Stimulated activated naive CD8-positive, alpha-beta T cell treated with anti-CD3 and anti-CD28 coated beads, Interleukin-15, amount 100 ng/mL, for 72 hours (primary cell): ENCODE measurements around the gene ASTL.

Experiments
- ATAC-seq: fragments of 150-1000 bp; cut with Tn5 transposase; 2 replicates; pipeline ENCODE4 v1.10.0; 2021; ENCODE audit warnings: mild to moderate bottlenecking, moderate library complexity
- DNase-seq, 2 donors: peaks; one replicate each; pipeline ENCODE4 v3.0.0; 2021 to 2022
- H3K27ac Mint-ChIP-seq, 2 donors: one replicate each; pipeline ENCODE4 v1.8.0; 2022; ENCODE audit warnings: mild to moderate bottlenecking in 2 of 2, mixed read lengths in 2 of 2, moderate library complexity in 2 of 2
- H3K27me3 Mint-ChIP-seq: one replicate; pipeline ENCODE4 v1.8.0; 2022; ENCODE audit warnings: mixed read lengths
- H3K4me1 Mint-ChIP-seq: one replicate; pipeline ENCODE4 v1.8.0; 2022; ENCODE audit warnings: mild to moderate bottlenecking, mixed read lengths
- H3K4me3 Mint-ChIP-seq, 2 donors: one replicate each; pipeline ENCODE4 v1.8.0; 2022; ENCODE audit warnings: mild to moderate bottlenecking in 2 of 2, mixed read lengths in 2 of 2, moderate library complexity in 1 of 2
- H3K9me3 Mint-ChIP-seq, 2 donors: one replicate each; pipeline ENCODE4 v1.8.0; 2022; ENCODE audit warnings: mixed read lengths in 2 of 2

ASTL gene

DNA sequence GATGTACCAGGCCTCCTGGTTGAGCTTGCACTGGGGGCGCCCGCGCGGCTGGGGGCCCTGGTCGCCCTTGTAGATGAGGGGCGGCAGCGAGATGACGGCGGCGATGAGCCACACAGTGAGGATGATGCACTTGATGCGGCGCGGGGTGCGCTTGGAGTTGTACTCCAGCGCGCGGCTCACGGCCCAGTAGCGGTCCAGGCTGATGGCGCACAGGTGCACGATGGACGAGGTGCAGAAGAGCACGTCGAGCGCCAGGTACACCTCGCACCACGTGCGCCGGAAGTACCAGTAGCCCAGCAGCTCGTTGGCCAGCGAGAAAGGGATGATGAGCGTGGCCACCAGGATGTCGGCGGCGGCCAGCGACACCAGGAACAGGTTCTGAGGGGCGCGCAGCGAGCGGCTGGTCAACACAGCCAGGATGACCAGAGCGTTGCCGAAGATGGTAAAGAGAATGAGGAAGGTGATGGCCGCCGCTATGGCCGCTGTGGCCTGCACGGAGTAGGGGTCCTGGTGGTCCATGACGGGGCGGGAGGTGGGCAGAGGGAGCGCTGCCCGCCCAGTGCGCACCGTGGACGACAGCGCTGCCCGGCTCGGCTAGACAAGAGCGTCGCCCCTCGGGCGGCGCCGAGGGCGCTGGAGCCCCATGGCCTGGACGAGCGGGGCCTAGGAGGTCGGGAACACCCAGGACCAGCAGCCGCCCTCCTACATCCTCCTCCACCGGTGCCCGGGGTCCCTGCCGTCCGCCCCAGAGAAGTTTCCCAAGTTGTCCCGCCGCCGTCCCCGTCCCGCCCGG is 22.5 kb downstream of the ASTL start:
- peak overlapping the region in 1 of 2 donors; percentile 27 for H3K27ac Mint-ChIP-seq
- peaks cover 50% of the 10 kb centered on the region for H3K27me3 Mint-ChIP-seq
- DNase-seq (no peak), ATAC-seq (peak; percentile 3)
- H3K9me3 Mint-ChIP-seq: no peaks in the 10 kb centered on the region
- H3K4me1 Mint-ChIP-seq: peaks cover 38% of the 10 kb centered on the region
- peak overlapping the region; percentile 82 to 90 for H3K4me3 Mint-ChIP-seq

DNA sequence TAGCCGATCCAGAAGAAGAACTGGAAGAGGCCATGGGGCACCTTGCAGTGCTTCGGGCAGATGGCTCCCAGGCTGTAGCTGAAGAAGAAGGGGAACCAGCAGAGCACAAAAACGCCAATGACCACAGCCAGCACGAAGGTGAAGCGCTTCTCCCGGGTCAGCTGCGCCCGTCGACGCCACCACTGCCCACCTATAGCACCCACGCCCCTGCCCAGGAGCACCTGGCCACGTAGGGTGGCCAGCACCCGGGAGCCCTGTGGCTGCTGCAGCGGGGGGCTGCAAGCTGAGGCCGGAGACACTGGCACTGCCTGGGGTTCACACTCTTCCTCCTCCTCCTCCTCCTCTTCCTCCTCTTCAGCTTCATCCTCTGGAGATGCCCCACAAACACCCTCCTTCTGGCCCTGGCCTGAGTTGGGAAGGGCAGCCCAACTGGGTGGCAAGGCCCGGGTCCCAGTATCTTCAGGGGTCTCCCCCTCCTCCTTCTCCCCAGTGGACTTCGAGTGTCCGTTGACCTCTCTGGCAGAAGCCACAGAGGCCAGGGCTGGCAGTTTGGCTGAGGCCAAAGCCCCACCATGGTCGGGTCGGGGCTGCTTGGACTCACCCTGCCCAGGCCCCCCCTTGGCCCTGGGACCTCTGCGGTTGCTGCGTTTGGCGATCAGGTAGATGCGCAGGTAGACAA is 23.3 kb downstream of the ASTL start:
- peak overlapping the region; percentile 82 to 90 for H3K4me3 Mint-ChIP-seq
- no peak for ATAC-seq
- H3K27ac Mint-ChIP-seq: no peak overlapping the region

DNA sequence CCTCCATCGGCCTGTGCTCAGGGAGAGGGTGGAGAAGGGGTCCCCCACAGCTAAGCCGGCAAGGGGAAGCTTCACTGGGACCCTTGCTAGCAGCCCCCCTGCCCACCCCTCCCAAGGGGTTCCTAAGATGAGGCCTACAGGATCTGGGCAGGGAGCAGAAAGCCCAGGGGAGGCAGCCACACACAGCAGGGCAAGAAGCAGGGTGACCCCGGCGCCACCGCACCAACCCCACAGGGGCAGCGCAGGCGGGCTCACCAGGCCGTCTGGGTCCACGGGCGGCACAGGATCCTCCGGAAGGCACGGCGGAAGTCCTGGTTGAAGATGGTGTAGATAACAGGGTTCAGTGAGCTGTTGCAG is 23.8 kb downstream of the ASTL start:
- Mint-ChIP-seq H3K4me1 (peaks cover 25% of the 10 kb centered on the region), H3K4me3 (no peak overlapping the region), H3K9me3 (no peaks in the 10 kb centered on the region), H3K27me3 (peaks cover 37% of the 10 kb centered on the region), H3K27ac (no peak overlapping the region)
- ATAC-seq (no peak), DNase-seq (no peak)

More for the DNA sequence above, 23.3 kb downstream of the ASTL start:
- DNase-seq: no peak
- peaks cover 30% of the 10 kb centered on the region for H3K4me1 Mint-ChIP-seq
- H3K27me3 Mint-ChIP-seq: peaks cover 42% of the 10 kb centered on the region
- no peaks in the 10 kb centered on the region for H3K9me3 Mint-ChIP-seq

DNA sequence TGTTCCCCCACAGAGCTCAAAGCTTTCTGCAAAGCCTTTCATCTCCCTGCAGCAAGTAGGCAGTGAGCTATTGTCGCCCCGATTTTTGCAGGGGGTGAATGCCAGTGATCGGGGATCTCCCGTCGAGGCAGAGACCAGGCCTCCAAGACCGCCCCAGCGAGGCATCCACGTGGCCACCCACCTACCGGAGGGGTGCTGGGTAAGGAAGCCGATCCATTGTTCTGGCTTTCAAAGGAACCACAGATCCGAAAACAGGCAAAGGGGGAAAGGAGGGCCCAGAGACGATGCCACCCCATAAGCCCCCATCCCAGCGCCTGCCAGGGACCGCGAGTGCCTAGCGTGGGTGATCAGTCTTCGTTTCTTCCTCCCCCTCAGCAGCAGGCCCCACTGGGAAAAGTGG is 24.4 kb downstream of the ASTL start:
- Mint-ChIP-seq H3K27ac (no peak overlapping the region), H3K9me3 (no peaks in the 10 kb centered on the region), H3K4me1 (peaks cover 22% of the 10 kb centered on the region), H3K27me3 (peaks cover 32% of the 10 kb centered on the region), H3K4me3 (no peak overlapping the region)
- DNase-seq (no peak), ATAC-seq (no peak)

DNA sequence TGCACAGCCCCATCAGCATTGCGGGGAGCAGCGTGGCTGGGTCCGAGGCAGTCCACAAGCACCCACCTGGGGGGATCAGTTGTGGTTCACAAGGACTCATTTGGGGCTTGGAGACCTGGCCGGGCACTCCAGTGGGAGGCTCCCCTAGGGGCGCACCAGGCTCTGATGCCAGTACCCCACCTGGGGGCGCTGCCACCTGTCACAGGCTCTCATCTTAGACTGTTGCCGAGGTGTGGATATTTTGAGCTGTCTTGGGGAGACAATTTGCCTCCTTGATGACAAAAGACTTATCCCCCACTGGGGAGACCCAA is 25.0 kb downstream of the ASTL start:
- ATAC-seq: no peak
- Mint-ChIP-seq H3K4me3 (no peak overlapping the region), H3K27ac (no peak overlapping the region), H3K9me3 (no peaks in the 10 kb centered on the region), H3K4me1 (peaks cover 22% of the 10 kb centered on the region), H3K27me3 (peaks cover 32% of the 10 kb centered on the region)
- no peak for DNase-seq

DNA sequence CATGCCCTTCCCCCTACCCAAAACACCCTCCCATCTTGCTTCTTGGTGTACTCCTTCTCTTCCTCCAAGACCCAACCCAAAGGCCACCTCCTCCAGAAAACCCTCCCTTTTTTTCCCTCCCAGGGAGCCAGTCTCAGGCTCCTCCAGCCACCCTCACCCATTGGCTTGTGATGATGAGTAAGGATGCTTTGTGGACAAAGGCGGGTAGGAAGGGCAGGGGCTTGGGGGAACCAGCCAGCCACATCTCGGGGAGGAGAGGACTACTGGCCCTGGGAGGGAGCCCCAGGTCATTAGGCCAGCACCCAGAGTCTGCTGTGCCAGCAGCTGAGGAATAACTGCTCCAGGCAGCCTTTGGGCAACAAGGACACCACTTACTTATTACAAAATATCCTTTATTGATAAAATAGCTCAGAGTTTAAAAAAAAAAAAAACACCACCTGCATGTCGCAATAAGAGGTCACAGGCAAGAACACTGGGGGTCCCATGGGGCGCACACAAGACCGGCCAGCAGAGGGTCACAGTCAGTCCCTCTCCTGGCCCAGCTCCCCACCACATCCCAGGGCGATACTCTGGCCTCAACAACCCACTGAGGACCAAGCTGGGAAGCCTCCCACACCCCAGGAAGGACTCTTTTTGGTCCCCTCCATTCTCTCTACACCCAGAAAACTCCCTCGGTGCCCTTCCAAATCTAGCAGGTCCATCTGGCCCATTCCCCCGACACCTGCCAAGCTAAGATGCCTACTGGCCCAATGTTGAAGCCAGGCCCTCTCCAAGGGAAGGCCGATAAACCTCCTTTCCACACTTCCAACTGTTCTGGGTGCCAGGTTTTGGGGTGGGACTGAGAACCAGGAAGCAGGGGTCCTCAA is 25.6 kb downstream of the ASTL start:
- peaks cover 17% of the 10 kb centered on the region for H3K4me1 Mint-ChIP-seq
- no peak for ATAC-seq
- no peak overlapping the region for H3K27ac Mint-ChIP-seq
- H3K27me3 Mint-ChIP-seq: peaks cover 31% of the 10 kb centered on the region
- no peak overlapping the region for H3K4me3 Mint-ChIP-seq
- no peaks in the 10 kb centered on the region for H3K9me3 Mint-ChIP-seq
- DNase-seq: no peak

DNA sequence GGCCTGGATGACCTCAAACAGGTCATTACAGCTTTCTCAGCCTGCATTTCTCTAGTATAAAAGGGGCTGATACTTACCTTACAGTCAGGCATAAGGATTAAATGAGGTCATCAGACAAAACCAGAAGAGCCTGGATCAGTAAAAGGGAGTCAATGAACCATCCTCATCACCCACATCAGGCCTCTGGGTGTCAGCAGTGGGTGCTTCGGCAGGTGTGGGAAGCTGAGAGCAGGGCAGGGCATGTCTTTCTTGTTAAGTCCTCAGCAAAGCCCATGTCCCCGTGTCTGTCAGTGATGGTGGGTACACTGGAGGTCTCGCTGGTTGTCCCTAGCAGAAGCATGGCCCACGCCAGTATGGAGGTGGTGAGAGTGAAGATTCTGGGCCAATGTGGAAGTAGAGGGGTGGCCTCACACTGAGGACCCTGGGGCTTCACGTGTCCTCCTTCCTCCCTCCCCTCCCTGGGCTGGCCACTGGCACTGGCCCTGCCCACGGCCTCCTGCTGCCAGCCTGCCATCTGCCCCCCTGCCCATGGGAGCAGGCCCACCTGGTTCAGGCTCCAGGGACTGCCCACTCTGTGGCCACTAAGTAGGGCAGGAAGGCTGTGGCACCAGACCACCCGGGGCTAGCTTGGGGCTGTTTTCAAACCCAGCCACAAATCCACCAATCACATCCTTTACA is 26.3 kb downstream of the ASTL start:
- ATAC-seq (no peak), DNase-seq (no peak)
- H3K4me3 Mint-ChIP-seq: no peak overlapping the region
- no peaks in the 10 kb centered on the region for H3K9me3 Mint-ChIP-seq
- no peak overlapping the region for H3K27ac Mint-ChIP-seq
- H3K4me1 Mint-ChIP-seq: peaks cover 10% of the 10 kb centered on the region
- peaks cover 26% of the 10 kb centered on the region for H3K27me3 Mint-ChIP-seq

DNA sequence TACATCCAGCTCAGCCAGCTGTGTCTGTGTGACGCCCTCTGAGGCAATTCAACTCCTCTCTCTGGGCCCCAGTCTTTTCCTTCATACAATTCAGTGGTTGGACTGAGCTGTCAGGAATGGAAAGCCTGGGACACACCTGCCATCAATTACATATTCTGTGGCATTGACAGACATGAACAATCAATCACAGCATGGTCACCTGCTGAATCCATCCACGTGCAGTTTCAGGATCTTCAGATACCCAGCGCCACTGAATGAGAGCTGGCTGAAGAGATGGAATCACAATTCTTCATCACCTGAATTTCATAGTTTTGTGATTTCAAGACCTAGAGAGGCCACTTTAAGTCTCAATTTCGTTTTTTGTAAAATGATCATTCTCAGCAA is 27.1 kb downstream of the ASTL start:
- H3K27ac Mint-ChIP-seq: no peak overlapping the region
- ATAC-seq (no peak), DNase-seq (no peak)
- H3K4me1 Mint-ChIP-seq: peaks cover 9% of the 10 kb centered on the region
- H3K27me3 Mint-ChIP-seq: peaks cover 26% of the 10 kb centered on the region
- no peak overlapping the region for H3K4me3 Mint-ChIP-seq
- no peaks in the 10 kb centered on the region for H3K9me3 Mint-ChIP-seq

DNA sequence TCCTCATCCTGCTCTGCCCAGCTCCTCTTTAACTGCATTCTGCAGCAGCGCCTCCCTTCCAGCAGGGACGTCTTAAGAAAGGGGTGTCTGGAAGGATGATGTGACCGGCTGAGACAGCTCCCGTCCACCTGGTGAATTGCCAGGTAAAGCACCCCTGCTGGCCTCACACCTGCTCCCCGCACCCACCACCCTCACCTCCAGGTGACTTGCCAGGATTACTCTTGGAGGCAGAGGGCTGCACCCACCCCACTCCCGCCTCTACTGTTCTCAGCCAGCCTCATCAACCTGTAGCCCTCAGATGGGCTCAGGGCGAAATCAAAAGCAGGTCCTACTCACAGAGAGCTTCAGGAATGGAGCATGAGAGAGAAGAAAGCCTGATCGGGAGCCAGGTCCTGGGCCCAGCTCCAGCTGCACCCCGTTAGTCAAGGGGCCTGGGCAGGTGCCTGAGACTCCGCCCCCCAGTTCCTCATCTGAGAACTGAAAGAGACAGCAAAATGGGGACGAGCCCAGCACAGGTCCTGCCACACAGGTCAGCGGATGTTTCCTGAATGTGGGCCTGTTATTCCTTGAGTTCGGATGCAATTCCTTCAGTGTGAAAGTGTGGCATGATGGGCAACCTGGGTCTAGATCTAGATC is 27.6 kb downstream of the ASTL start:
- Mint-ChIP-seq H3K4me1 (peaks cover 4% of the 10 kb centered on the region), H3K27me3 (peaks cover 21% of the 10 kb centered on the region), H3K27ac (no peak overlapping the region), H3K9me3 (peaks cover 0 to 4% of the 10 kb centered on the region in 2 donors), H3K4me3 (no peak overlapping the region)
- DNase-seq: no peak
- no peak for ATAC-seq

DNA sequence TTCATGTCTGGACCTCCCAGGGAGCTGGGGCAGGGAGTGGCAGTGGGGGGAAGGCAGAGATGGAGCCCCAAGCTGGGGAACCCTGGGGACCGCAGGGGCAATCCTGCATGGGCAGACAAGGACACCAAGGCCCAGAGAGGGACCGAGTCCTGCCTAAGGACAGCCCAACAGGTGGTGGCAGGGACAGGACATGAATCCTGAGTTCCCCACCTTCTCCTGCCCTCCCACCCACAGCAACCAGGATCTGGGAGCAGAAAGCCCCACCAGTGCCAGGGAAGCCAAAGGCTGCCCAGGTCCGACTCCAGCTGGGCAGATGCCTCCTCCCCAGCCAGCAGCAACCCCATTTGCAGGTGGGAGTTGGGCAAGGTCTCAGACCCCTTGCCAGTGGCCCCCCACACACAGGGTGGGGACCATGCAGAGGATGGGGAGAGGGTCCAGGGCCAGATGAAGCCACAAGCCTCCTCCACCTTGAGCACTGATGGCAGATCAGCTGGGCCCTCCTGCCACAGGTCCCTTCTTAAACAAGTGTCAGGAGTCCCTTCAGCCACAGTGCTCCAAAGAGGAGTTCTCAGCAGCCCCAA is 28.3 kb downstream of the ASTL start:
- ATAC-seq (no peak), DNase-seq (no peak)
- no peak overlapping the region for H3K4me3 Mint-ChIP-seq
- H3K4me1 Mint-ChIP-seq: no peaks in the 10 kb centered on the region
- peaks cover 14% of the 10 kb centered on the region for H3K27me3 Mint-ChIP-seq
- no peak overlapping the region for H3K27ac Mint-ChIP-seq
- peaks cover 7 to 11% of the 10 kb centered on the region in 2 donors for H3K9me3 Mint-ChIP-seq

DNA sequence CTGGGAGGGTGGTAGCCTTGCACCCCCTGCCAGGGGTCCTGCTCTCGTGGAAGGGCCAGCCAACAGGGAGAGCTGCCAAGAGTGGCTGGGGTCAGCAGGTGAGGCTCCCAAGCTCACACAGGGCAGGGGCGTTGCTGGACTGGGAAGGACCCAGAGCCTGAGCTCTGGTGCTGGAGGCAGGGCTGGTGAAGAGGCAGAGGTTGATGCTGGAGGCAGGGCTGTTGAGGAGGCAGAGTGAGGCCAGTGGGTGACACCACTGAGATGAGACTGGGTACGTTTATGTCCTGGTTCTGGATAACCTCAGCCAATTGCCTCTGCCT is 29.0 kb downstream of the ASTL start:
- no peaks in the 10 kb centered on the region for H3K4me1 Mint-ChIP-seq
- H3K9me3 Mint-ChIP-seq: peaks cover 10 to 17% of the 10 kb centered on the region in 2 donors
- DNase-seq: no peak
- H3K4me3 Mint-ChIP-seq: no peak overlapping the region
- no peak overlapping the region for H3K27ac Mint-ChIP-seq
- no peak for ATAC-seq
- peaks cover 12% of the 10 kb centered on the region for H3K27me3 Mint-ChIP-seq

DNA sequence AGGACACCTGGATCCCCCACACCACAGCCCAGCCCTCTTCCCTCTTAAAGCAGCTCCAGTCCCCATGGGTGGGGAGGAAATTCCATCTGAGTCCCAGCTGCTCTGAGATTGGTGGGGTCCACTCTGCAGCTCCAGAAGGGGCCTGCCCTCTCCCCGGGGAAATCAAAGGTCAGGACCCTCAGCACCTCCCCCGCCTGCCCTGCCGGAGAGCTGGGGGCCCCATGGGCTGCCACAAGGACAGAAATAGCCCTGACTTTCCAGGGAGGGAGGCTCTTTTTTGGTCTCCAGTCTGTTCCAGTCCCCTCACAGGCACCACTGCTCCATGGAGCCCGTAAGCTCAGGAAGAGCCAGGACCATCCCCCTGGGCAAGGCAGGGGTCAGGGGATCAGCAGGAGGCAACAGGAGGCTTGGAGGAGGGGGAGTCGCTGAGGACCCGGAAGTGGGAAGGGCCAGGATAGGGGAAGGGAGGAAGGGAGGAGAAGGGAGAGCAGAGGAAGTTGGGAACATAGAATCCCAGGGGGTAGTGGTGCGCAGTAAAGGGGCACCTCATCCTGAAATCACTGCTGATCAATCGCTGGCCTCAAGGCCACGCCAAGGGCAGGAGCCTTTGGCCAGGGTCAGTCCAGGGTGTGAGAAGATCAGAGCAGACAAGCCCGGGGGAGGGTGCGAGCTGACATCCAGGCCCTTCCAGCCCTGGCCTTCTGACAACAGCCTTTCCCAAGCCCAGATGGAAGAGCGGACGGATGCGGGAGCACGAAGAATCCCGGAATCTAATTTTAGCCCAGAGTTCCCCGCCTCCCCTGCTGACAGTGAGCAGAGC is 29.6 kb downstream of the ASTL start:
- DNase-seq (no peak), ATAC-seq (no peak)
- H3K4me3 Mint-ChIP-seq: no peak overlapping the region
- no peaks in the 10 kb centered on the region for H3K4me1 Mint-ChIP-seq
- peaks cover 12% of the 10 kb centered on the region for H3K27me3 Mint-ChIP-seq
- H3K27ac Mint-ChIP-seq: peak overlapping the region in 1 of 2 donors; percentile 15
- peaks cover 10 to 17% of the 10 kb centered on the region in 2 donors for H3K9me3 Mint-ChIP-seq

DNA sequence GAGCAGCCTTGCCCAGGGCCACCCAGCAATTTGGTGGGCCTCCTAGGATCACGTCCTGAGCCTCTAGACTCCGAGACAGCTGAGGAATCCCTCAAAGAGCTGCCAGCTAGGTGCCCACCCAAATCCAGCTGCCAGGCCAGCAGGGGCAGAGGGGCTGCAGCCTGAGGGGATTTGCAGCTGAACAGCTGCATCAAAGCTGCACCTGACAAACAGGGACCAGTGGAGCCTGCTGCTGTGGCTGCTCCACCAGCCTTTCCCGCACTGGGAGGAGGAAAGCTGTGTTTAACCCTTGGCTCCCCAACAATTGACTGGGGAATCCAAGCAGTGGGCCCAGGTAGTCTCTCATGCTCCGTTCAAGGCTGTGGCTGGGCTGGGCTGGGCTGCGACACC is 30.2 kb downstream of the ASTL start:
- Mint-ChIP-seq H3K4me1 (no peaks in the 10 kb centered on the region), H3K27ac (no peak overlapping the region), H3K4me3 (no peak overlapping the region), H3K9me3 (peaks cover 10 to 17% of the 10 kb centered on the region in 2 donors), H3K27me3 (peaks cover 12% of the 10 kb centered on the region)
- DNase-seq (no peak), ATAC-seq (no peak)

DNA sequence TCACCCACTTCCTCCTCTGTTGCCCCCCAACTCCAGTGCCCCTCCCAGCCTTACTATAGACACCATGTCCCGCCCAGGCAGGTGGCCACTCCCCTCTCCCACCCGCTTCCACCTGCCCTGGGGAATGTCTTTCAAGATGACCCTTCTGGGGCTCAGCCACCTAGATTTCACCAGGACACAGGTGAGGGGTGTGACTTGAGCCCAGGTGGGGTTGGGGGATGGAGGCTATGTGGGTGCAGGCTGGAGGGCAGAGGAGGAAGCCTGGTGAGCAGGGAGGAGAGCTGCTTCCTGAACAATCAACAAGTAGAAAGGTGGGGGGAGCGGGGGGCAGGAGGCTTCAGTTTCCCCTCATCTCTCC is 30.6 kb downstream of the ASTL start:
- H3K27ac Mint-ChIP-seq: no peak overlapping the region
- DNase-seq: no peak

More for the DNA sequence above, 30.6 kb downstream of the ASTL start:
- peaks cover 10 to 17% of the 10 kb centered on the region in 2 donors for H3K9me3 Mint-ChIP-seq
- no peaks in the 10 kb centered on the region for H3K4me1 Mint-ChIP-seq
- no peak for ATAC-seq
- H3K4me3 Mint-ChIP-seq: no peak overlapping the region
- peaks cover 12% of the 10 kb centered on the region for H3K27me3 Mint-ChIP-seq
